H1 (cell line): ENCODE data around the gene CEP41. TPM values are rescaled to one million over a fixed set of nuclear protein-coding genes. Genes with fewer than 3 reads are reported as not detected.

Experiments used
- CTCF ChIP-seq, 3 experiments: IDR thresholded peaks; 1 replicate in 2 of 3; 2 replicates in 1 of 3; pipeline versions ENCODE4 v1.5.1 to v1.6.1; 2011; ENCODE audit warnings: low read length in 3 of 3, mild to moderate bottlenecking in 3 of 3, inconsistent platforms in 2 of 3, low read depth in 1 of 3, moderate library complexity in 1 of 3; ENCODE audit not compliant: insufficient read depth in 1 of 3; ENCODE audit errors: control extremely low read depth in 1 of 3
- polyA plus RNA-seq, 7 experiments: library from polyadenylated mRNA; depleted of rRNA in 3 of 7; stranded (reverse) in 5 of 7; unstranded in 2 of 7; fragments of >200 nt in 5 of 7; fragments of 200-250 nt in 2 of 7; gene quantifications; 1 replicate in 5 of 7; 2 replicates in 1 of 7; 4 replicates in 1 of 7; pipeline versions ENCODE4 v1.2.1 to v1.2.3, GENCODE V29; 2011 to 2013; ENCODE audit warnings: missing spikeins in 2 of 7, mixed read lengths in 2 of 7
- total RNA-seq: library from RNA; stranded (reverse); fragmentation: NEBNext Ultra II Directional; extraction: Animal tissue kit (Norgen Biotek cat#: 25700); gene quantifications from 2 replicates; pipeline ENCODE4 v1.2.1, GENCODE V29; 2021

The CEP41 gene
- total and polyA plus RNA-seq, 2 of the 8 experiments (the other 6 are each of a cell fraction or from before 2014, with no cell fraction given), result 9.3 to 12.8 TPM

DNA sequence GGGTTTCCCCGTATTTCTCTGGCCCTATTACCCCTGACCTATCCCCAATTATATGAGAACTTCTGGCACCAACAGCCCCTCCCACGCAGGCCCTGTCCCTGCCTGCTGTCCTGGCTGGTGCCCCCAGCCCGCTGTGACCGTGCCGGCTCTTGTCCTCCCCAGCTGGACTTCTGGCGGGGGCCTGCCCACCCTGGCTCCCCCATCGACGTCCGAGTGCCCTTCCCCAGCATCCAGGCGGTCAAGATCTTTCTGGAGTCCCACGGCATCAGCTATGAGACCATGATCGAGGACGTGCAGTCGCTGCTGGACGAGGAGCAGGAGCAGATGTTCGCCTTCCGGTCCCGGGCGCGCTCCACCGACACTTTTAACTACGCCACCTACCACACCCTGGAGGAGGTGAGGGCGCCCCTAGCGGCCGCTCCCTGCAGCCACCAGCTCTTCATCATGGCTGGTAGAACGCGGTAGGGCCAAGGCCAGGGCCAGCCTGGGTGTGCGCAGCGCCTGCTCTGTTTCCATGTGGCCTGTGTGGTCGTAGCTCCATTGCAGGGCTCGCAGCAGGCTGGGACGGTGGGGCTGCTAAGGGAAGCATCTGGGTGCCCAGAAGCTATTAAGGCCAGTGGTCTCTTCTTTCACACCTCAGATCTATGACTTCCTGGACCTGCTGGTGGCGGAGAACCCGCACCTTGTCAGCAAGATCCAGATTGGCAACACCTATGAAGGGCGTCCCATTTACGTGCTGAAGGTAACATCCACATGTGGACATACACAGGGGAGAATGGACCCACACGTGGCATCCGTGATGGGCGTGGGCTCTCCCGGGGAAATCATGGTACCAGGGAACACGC lies 59.1 kb downstream of the CEP41 start (continued):
- TF ChIP-seq CTCF (IDR thresholded peaks at IDR 0.05; ENCODE audit: control extremely low read depth in 1 of 3, insufficient read depth in 1 of 3, low read depth in 1 of 3, low read length in 3 of 3), result peak; percentile 75 to 80 (median 78)
